Upper lobe of left lung (tissue), 6 donors: ENCODE data around the gene ZNF76. TPM values are rescaled to one million over a fixed set of nuclear protein-coding genes. Genes with fewer than 3 reads are reported as not detected.
"Not testable (repeated sequence)": the region's sequence is repeated elsewhere in the genome, so short reads cannot be mapped to it uniquely, and the experiment has no call there.

Source experiments
- ATAC-seq, 2 donors: fragments of 200-7000 bp; cut with Tn5 transposase; one replicate each; pipeline ENCODE4 v1.9.1; 2022; ENCODE audit warnings: mild to moderate bottlenecking in 2 of 2, moderate library complexity in 2 of 2; ENCODE audit not compliant: low FRiP score in 2 of 2
- DNase-seq, 2 donors: peaks; one replicate each; pipeline ENCODE4 v3.0.0-alpha.2; 2019 to 2020
- H3K27ac ChIP-seq, 4 donors: fragments of 200-600 bp; sonication (generic); one replicate each; pipeline ENCODE4 v1.5.1; 2016 to 2019
- H3K27me3 ChIP-seq, 4 donors: fragments of 200-600 bp; sonication (generic); one replicate each; pipeline ENCODE4 v1.5.1; 2017 to 2019
- H3K36me3 ChIP-seq, 4 donors: fragments of 200-600 bp; sonication (generic); one replicate each; pipeline ENCODE4 v1.5.1; 2016 to 2019
- H3K4me1 ChIP-seq, 4 donors: fragments of 200-600 bp; sonication (generic); one replicate each; pipeline ENCODE4 v1.5.1; 2018 to 2019
- H3K4me3 ChIP-seq, 4 donors: fragments of 200-600 bp; sonication (generic); one replicate each; pipeline ENCODE4 v1.5.1; 2017 to 2019; ENCODE audit warnings: mild to moderate bottlenecking in 2 of 4, moderate library complexity in 1 of 4
- H3K9me3 ChIP-seq, 4 donors: fragments of 200-600 bp; sonication (generic); one replicate each; pipeline ENCODE4 v1.5.1; 2018 to 2019
- EP300 ChIP-seq, 4 donors: sonication (generic); formaldehyde crosslinking; IDR thresholded peaks; one replicate each; pipeline ENCODE4 v1.5.1; 2017; ENCODE audit warnings: antibody characterized with exemption in 4 of 4, control low read depth in 2 of 4
- POLR2A ChIP-seq, 4 donors: fragments of 450-650 bp; IDR thresholded peaks; one replicate each; pipeline ENCODE4 v1.5.1; 2016 to 2017; ENCODE audit warnings: antibody characterized with exemption in 4 of 4, mild to moderate bottlenecking in 2 of 4
- POLR2AphosphoS5 ChIP-seq, 2 donors: sonication (generic); formaldehyde crosslinking; IDR thresholded peaks; one replicate each; pipeline ENCODE4 v1.5.1; 2017; ENCODE audit warnings: antibody characterized with exemption in 2 of 2
- WGBS, 2 donors: methylation state at CpG; one replicate each; pipeline ENCODE4 v1.1.5; 2017 to 2018; 5-methylcytosine and 5-hydroxymethylcytosine counted together
- total RNA-seq, 6 donors: library from RNA; depleted of rRNA in 4 of 6; stranded (reverse); fragments of >200 nt in 4 of 6; gene quantifications; one replicate each; pipeline versions ENCODE4 v1.1.0 to v1.2.1, GENCODE V29; 2016 to 2021
- TF ChIP-seq, protein P1 (sequence below), 6 experiments: fragments of 450-650 bp in 4 of 6; fragments of 200-600 bp in 2 of 6; sonication (generic) in 2 of 6; IDR thresholded peaks; one replicate each; pipeline ENCODE4 v1.5.1; 2016 to 2019; ENCODE audit warnings: antibody characterized with exemption in 6 of 6
- donor health status: DM: no; HTN: no; CAD: no; lungs with moderate emphysema.
- donor health status: DM: no; HTN: yes; CAD: no; lungs with severe emphysema.

Gene ZNF76
- total RNA-seq, 6 donors from 2014 or later: 26.8 to 242 (median 38.1) TPM

DNA sequence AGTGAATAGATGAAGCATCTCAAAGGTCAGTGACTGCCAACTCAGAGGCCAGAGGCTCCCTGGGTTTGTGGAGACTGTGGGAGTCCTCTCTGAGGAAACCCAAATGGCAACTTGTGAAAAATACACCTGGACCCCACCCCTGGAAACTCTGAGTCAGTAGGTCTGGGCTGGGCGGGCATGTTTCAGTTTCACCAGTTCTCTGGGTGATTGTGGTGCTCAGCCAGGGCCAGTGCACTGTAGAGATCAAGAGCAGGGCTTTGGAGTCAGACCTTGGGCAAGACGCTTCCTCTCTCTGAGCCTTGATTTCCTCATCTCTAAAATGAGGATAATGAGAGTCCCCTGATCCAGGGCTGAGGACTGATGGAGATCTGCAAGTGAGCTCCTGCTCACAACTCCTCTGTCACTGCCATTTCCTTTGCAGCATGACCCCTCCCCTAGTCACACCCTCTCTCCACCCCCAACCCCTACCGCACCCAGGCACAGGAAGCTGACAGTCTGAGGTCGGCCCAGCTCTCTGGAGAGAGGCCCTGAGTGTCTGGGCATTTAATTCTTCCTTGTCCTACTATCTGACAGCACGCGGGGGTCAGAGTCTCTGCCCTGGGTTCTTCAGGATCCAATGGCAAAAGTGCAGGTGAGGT, 43.2 kb downstream of the ZNF76 start:
- TF ChIP-seq POLR2A (IDR thresholded peaks at IDR 0.05) (peak in 2 of 4 donors; percentile 25 to 64), POLR2AphosphoS5 (IDR thresholded peaks at IDR 0.05) (peak in 1 of 2 donors; percentile 65)
- TF ChIP-seq, protein P1, sequence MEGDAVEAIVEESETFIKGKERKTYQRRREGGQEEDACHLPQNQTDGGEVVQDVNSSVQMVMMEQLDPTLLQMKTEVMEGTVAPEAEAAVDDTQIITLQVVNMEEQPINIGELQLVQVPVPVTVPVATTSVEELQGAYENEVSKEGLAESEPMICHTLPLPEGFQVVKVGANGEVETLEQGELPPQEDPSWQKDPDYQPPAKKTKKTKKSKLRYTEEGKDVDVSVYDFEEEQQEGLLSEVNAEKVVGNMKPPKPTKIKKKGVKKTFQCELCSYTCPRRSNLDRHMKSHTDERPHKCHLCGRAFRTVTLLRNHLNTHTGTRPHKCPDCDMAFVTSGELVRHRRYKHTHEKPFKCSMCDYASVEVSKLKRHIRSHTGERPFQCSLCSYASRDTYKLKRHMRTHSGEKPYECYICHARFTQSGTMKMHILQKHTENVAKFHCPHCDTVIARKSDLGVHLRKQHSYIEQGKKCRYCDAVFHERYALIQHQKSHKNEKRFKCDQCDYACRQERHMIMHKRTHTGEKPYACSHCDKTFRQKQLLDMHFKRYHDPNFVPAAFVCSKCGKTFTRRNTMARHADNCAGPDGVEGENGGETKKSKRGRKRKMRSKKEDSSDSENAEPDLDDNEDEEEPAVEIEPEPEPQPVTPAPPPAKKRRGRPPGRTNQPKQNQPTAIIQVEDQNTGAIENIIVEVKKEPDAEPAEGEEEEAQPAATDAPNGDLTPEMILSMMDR (IDR thresholded peaks at IDR 0.05): no peak
- WGBS, 2 donors: 14 to 32% methylated on average over 5 to 6 of the region's 6 CpGs
- DNase-seq (peak in 1 of 2 donors; percentile 74), ATAC-seq (peak; percentile 70 to 75)
- no peaks in the 10 kb centered on the region for H3K36me3 ChIP-seq
- H3K9me3 ChIP-seq: no peaks in the 10 kb centered on the region
- peaks cover 15 to 42% (median 30%) of the 10 kb centered on the region in 4 donors for H3K4me1 ChIP-seq
- H3K27ac ChIP-seq: peak overlapping the region; percentile 56 to 88 (median 78)
- H3K27me3 ChIP-seq: no peaks in the 10 kb centered on the region
- H3K4me3 ChIP-seq: peak overlapping the region in 2 of 4 donors; percentile 1 to 11

DNA sequence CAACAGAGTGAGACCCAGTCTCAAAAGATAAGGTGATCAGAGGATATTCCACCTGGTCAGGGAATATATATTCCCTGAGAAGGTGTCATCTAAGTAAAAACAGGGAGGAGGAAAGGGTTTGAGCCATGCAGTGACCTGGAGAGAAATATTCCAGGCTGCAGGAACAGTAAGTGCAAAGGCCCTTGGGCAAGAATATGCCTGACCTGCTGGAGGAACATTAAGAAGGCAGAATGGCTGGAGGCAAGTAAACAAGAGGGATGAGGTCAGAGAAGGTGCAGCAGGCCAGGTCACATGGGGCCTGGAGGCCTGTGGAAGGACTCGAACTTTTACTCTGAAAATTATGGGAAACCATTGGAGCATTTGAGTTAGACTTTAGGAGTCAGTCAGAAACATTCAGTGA, 44.8 kb downstream of the ZNF76 start:
- Histone ChIP-seq H3K9me3 (no peaks in the 10 kb centered on the region), H3K27ac (peak overlapping the region in 1 of 4 donors; percentile 88), H3K4me1 (peaks cover 5 to 34% (median 18%) of the 10 kb centered on the region in 4 donors), H3K4me3 (no peak overlapping the region), H3K27me3 (no peaks in the 10 kb centered on the region), H3K36me3 (no peaks in the 10 kb centered on the region)
- TF ChIP-seq POLR2A (IDR thresholded peaks at IDR 0.05): no peak
- TF ChIP-seq, protein P1 (IDR thresholded peaks at IDR 0.05): no peak
- no peak for TF ChIP-seq POLR2AphosphoS5 (IDR thresholded peaks at IDR 0.05)
- ATAC-seq (no peak), DNase-seq (no peak)
- 85 to 91% methylated on average over 1 of the region's 1 CpG for WGBS, 2 donors

DNA sequence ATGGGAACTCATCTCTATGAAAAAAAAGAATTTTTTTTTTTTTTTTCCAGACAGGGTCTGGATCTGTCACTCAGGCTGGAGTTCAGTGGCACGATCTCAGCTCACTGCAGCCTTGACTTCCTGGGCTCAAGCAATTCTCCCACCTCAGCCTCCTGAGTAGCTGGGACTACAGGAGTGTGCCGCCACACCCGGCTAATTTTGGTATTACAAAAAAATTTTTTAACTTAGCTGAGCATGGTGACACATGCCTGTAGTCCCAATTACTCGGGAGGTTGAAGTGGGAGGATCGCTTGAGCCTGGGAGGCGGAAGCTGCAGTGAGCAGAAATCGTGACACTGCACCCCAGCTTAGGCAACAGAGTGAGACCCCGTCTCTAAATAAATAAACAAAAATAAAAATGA, 45.6 kb downstream of the ZNF76 start:
- Histone ChIP-seq H3K27me3 (no peaks in the 10 kb centered on the region), H3K4me3 (no peak overlapping the region), H3K9me3 (no peaks in the 10 kb centered on the region), H3K36me3 (no peaks in the 10 kb centered on the region), H3K27ac (no peak overlapping the region), H3K4me1 (peaks cover 5 to 27% (median 13%) of the 10 kb centered on the region in 4 donors)
- ATAC-seq (no peak), DNase-seq (no peak)
- WGBS, 2 donors: 91 to 92% methylated on average over 8 of the region's 8 CpGs
- TF ChIP-seq POLR2A (IDR thresholded peaks at IDR 0.05): no peak
- TF ChIP-seq, protein P1 (IDR thresholded peaks at IDR 0.05): no peak
- TF ChIP-seq POLR2AphosphoS5 (IDR thresholded peaks at IDR 0.05): no peak
- TF ChIP-seq EP300 (IDR thresholded peaks at IDR 0.05): no peak

DNA sequence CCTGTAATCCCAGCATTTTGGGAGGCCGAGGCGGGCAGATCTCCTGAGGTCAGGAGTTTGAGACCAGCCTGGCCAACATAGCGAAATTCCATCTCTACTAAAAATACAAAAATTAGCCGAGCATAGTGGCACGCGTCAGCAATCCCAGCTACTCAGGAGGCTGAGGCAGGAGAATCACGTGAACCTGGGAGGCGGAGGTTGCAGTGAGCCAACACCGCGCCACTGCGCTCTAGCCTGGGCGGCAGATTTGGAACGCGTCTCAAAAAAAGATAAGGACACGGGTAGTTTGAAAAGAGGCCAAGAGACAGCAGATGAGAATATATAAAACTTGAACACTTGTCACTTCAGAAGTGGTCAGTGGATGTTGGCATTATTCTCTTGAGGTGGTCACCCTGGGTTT, 47.6 kb downstream of the ZNF76 start:
- not testable (repeated sequence) for H3K36me3 ChIP-seq

DNA sequence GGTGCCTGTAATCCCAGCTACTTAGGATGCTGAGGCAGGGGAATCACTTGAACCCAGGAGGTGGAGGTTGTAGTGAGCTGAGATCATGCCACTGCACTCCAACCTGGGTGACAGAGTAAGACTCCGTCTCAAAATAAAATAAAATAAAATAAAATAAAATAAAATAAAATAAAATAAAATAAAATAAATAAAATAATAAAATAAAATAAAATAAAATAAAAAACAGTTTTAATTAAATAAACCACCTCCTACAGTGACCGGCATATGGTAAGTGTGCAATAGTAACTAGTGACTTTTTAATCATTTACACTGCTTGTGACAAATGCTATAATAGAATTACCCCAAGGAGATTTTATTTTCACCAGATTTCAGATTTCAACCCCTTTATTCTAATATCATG, 49.0 kb downstream of the ZNF76 start:
- H3K27me3 ChIP-seq, DNase-seq, H3K36me3 ChIP-seq, H3K9me3 ChIP-seq, H3K4me3 ChIP-seq, ATAC-seq, H3K27ac ChIP-seq: not testable (repeated sequence)
- WGBS, 2 donors: 96 to 100% methylated on average over 2 of the region's 2 CpGs
- H3K4me1 ChIP-seq: peaks cover 14 to 28% (median 21%) of the 10 kb centered on the region in 4 donors

More for the DNA sequence above, 47.6 kb downstream of the ZNF76 start:
- not testable (repeated sequence) for DNase-seq, H3K9me3 ChIP-seq, ATAC-seq, H3K27me3 ChIP-seq, H3K4me3 ChIP-seq, H3K27ac ChIP-seq
- H3K4me1 ChIP-seq: peaks cover 9 to 35% (median 23%) of the 10 kb centered on the region in 4 donors
- WGBS, 2 donors: 89 to 94% methylated on average over 15 of the region's 15 CpGs
